K562 (cell line): Measurements from ENCODE around the gene SLC35G2.

ENCODE experiments used
- HDAC6 ChIP-seq: IDR thresholded peaks from 2 replicates; pipeline ENCODE4 v1.6.1; 2012; ENCODE audit warnings: low read depth, mild to moderate bottlenecking, control low read depth, inconsistent platforms, low read length, moderate library complexity
- MCM5 ChIP-seq: fragments of 450-650 bp; IDR thresholded peaks from 2 replicates; pipeline ENCODE4 v1.6.1; 2016; ENCODE audit warnings: low read depth
- NEUROD1 ChIP-seq: fragments of 150-350 bp; IDR thresholded peaks from 2 replicates; pipeline ENCODE4 v1.6.1; 2014; ENCODE audit warnings: borderline replicate concordance, low read length, low read depth; ENCODE audit not compliant: partially characterized antibody
- SP2 ChIP-seq: IDR thresholded peaks from 2 replicates; pipeline ENCODE4 v1.6.1; 2011; ENCODE audit warnings: mild to moderate bottlenecking, low read depth, low read length, moderate library complexity; ENCODE audit not compliant: poor library complexity, severe bottlenecking; ENCODE audit errors: extremely low read depth
- SRF ChIP-seq, 2 experiments: fragments of 250-450, 450-650 bp in 1 of 2; sonication (Bioruptor Pico) in 1 of 2; sonication (generic) in 1 of 2; formaldehyde crosslinking; IDR thresholded peaks; 2 replicates each; pipeline versions ENCODE4 v1.5.0 to v1.5.1; 2020 to 2022; ENCODE audit warnings: mild to moderate bottlenecking in 1 of 2, missing genetic modification reagents in 1 of 2
- TF ChIP-seq, protein P1 (sequence below): fragments of 450-650 bp; formaldehyde crosslinking; IDR thresholded peaks from 2 replicates; pipeline ENCODE4 v1.4.0; 2020; ENCODE audit warnings: mild to moderate bottlenecking, moderate library complexity

GRCh38 chr3:136818769-136819391, at the start of gene SLC35G2:
- TF ChIP-seq NEUROD1 = no peak
- TF ChIP-seq MCM5 = no peak
- TF ChIP-seq HDAC6 = no peak
- TF ChIP-seq SP2 = no peak
- no peak for TF ChIP-seq SRF (CRISPR knock-in tag; IDR thresholded peaks at IDR 0.05)
- TF ChIP-seq, protein P1, sequence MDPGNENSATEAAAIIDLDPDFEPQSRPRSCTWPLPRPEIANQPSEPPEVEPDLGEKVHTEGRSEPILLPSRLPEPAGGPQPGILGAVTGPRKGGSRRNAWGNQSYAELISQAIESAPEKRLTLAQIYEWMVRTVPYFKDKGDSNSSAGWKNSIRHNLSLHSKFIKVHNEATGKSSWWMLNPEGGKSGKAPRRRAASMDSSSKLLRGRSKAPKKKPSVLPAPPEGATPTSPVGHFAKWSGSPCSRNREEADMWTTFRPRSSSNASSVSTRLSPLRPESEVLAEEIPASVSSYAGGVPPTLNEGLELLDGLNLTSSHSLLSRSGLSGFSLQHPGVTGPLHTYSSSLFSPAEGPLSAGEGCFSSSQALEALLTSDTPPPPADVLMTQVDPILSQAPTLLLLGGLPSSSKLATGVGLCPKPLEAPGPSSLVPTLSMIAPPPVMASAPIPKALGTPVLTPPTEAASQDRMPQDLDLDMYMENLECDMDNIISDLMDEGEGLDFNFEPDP (CRISPR knock-in tag) = no peak
